Mesenchymal stem cell (in vitro differentiated cells and primary cell): ENCODE results near the gene LYSMD3. TPM values are rescaled to one million over a fixed set of nuclear protein-coding genes. Genes with fewer than 3 reads are reported as not detected.
"Not testable (repeated sequence)": the region's sequence is repeated elsewhere in the genome, so short reads cannot be mapped to it uniquely, and the experiment has no call there.

Source experiments
- DNase-seq: peaks from one replicate; pipeline ENCODE4 v3.0.0-alpha.2; 2013
- H2AFZ ChIP-seq: one replicate; pipeline ENCODE4 v1.6.1; 2013; ENCODE audit warnings: low read depth, mild to moderate bottlenecking, control low read depth, inconsistent platforms, low read length, moderate library complexity
- H2AK5ac ChIP-seq: 2 replicates; pipeline ENCODE4 v1.6.1; 2013; ENCODE audit warnings: low read length, moderate library complexity, mild to moderate bottlenecking, inconsistent platforms; ENCODE audit not compliant: severe bottlenecking
- H2BK120ac ChIP-seq: one replicate; pipeline ENCODE4 v1.6.1; 2013; ENCODE audit warnings: low read depth, mild to moderate bottlenecking, inconsistent platforms, low read length, moderate library complexity
- H2BK12ac ChIP-seq, 2 experiments: one replicate each; pipeline ENCODE4 v1.6.1; 2013; ENCODE audit warnings: inconsistent platforms in 2 of 2, low read length in 2 of 2, mild to moderate bottlenecking in 2 of 2, moderate library complexity in 2 of 2, control low read depth in 1 of 2
- H2BK15ac ChIP-seq: one replicate; pipeline ENCODE4 v1.6.1; 2013; ENCODE audit warnings: mild to moderate bottlenecking, low read depth, inconsistent platforms; ENCODE audit not compliant: poor library complexity, severe bottlenecking
- H2BK5ac ChIP-seq: 2 replicates; pipeline ENCODE4 v1.6.1; 2013; ENCODE audit warnings: low read depth, mild to moderate bottlenecking, low read length, control low read depth, inconsistent platforms; ENCODE audit not compliant: poor library complexity, severe bottlenecking
- H3K14ac ChIP-seq, 2 experiments: one replicate each; pipeline ENCODE4 v1.6.1; 2013; ENCODE audit warnings: inconsistent platforms in 2 of 2, low read length in 2 of 2, control low read depth in 1 of 2, mild to moderate bottlenecking in 1 of 2, moderate library complexity in 1 of 2
- H3K18ac ChIP-seq, 2 experiments: one replicate each; pipeline ENCODE4 v1.6.1; 2013; ENCODE audit warnings: inconsistent platforms in 2 of 2, low read length in 2 of 2, control low read depth in 1 of 2, low read depth in 1 of 2, mild to moderate bottlenecking in 1 of 2
- H3K23ac ChIP-seq, 2 experiments: one replicate each; pipeline ENCODE4 v1.6.1; 2013; ENCODE audit warnings: inconsistent platforms in 2 of 2, low read length in 2 of 2, mild to moderate bottlenecking in 2 of 2, moderate library complexity in 2 of 2, control low read depth in 1 of 2
- H3K27ac ChIP-seq: 2 replicates; pipeline ENCODE4 v1.5.1; 2013; ENCODE audit warnings: mild to moderate bottlenecking, moderate library complexity, low read length, control low read depth, inconsistent platforms; ENCODE audit not compliant: poor library complexity, severe bottlenecking
- H3K27me3 ChIP-seq, 2 experiments: 2 replicates each; pipeline versions ENCODE4 v1.6.1 to v1.7.0; 2013; ENCODE audit warnings: low read length in 2 of 2, mild to moderate bottlenecking in 2 of 2, moderate library complexity in 2 of 2, control low read depth in 1 of 2, inconsistent platforms in 1 of 2; ENCODE audit not compliant: control insufficient read depth in 1 of 2, insufficient read depth in 1 of 2
- H3K36me3 ChIP-seq, 2 experiments: 2 replicates each; pipeline versions ENCODE4 v1.6.1 to v1.7.0; 2013; ENCODE audit warnings: low read length in 2 of 2, control low read depth in 1 of 2, inconsistent platforms in 1 of 2, low read depth in 1 of 2, mild to moderate bottlenecking in 1 of 2; ENCODE audit not compliant: insufficient read depth in 2 of 2, control insufficient read depth in 1 of 2
- H3K4ac ChIP-seq, 2 experiments: one replicate each; pipeline ENCODE4 v1.6.1; 2013; ENCODE audit warnings: inconsistent platforms in 2 of 2, low read length in 2 of 2, mild to moderate bottlenecking in 2 of 2, moderate library complexity in 2 of 2, control low read depth in 1 of 2, low read depth in 1 of 2
- H3K4me1 ChIP-seq: 2 replicates; pipeline ENCODE4 v1.6.1; 2013; ENCODE audit warnings: low read depth, low read length, control low read depth; ENCODE audit not compliant: control insufficient read depth, insufficient read depth
- H3K4me2 ChIP-seq: 2 replicates; pipeline ENCODE4 v1.6.1; 2013; ENCODE audit warnings: low read length, mild to moderate bottlenecking, inconsistent platforms; ENCODE audit not compliant: poor library complexity, severe bottlenecking
- H3K4me3 ChIP-seq, 2 experiments: 2 replicates each; pipeline versions ENCODE4 v1.5.1 to v1.7.0; 2013; ENCODE audit warnings: low read length in 2 of 2, mild to moderate bottlenecking in 2 of 2, control low read depth in 1 of 2, low read depth in 1 of 2; ENCODE audit not compliant: insufficient read depth in 1 of 2
- H3K79me1 ChIP-seq: replicated peaks from 2 replicates; pipeline ENCODE4 v1.6.1; 2013; ENCODE audit warnings: mild to moderate bottlenecking, control low read depth, low read length, inconsistent platforms; ENCODE audit not compliant: poor library complexity, severe bottlenecking
- H3K9ac ChIP-seq: 2 replicates; pipeline ENCODE4 v1.7.0; 2013; ENCODE audit warnings: mild to moderate bottlenecking, low read length, moderate library complexity
- H3K9me3 ChIP-seq: 2 replicates; pipeline ENCODE4 v1.7.0; 2013; ENCODE audit warnings: mild to moderate bottlenecking, low read length; ENCODE audit not compliant: control insufficient read depth
- H4K8ac ChIP-seq: one replicate; pipeline ENCODE4 v1.6.1; 2013; ENCODE audit warnings: inconsistent platforms, mild to moderate bottlenecking, low read length, moderate library complexity
- H4K91ac ChIP-seq: one replicate; pipeline ENCODE4 v1.6.1; 2013; ENCODE audit warnings: mild to moderate bottlenecking, low read length, inconsistent platforms
- WGBS: methylation state at CpG from one replicate; pipeline ENCODE4 v1.1.7; 2013; ENCODE audit warnings: mixed read lengths; 5-methylcytosine and 5-hydroxymethylcytosine counted together
- polyA plus RNA-seq, 2 experiments: library from polyadenylated mRNA; stranded (reverse); fragments of 200-250 nt; gene quantifications; one replicate each; pipeline ENCODE4 v1.2.3, GENCODE V29; 2013

Gene LYSMD3
- 20.8 TPM for polyA plus RNA-seq (2013, experiment 1 of 2)
- polyA plus RNA-seq (2013, experiment 2 of 2), result 22.0 TPM

- peak within 1 kb of the TSS; percentile 96 to 98 for H3K18ac ChIP-seq
- H3K4me1 ChIP-seq, result no peaks in the 10 kb centered on the region
- H2BK120ac ChIP-seq, result peak within 1 kb of the TSS; percentile 67
- WGBS, result under 1% methylated on average over 50 of the region's 64 CpGs
- peak; percentile 96 for DNase-seq
- H3K36me3 ChIP-seq, result peaks cover 4 to 7% of the 10 kb centered on the region in 2 experiments
- H3K9me3 ChIP-seq, result no peaks in the 10 kb centered on the region
- H3K4me3 ChIP-seq, result peak within 1 kb of the TSS; percentile 90 to 97
- peaks cover 3% of the 10 kb centered on the region for H3K79me1 ChIP-seq
- peak within 1 kb of the TSS; percentile 97 for H4K8ac ChIP-seq
- peak within 1 kb of the TSS; percentile 94 for H4K91ac ChIP-seq
- peaks cover 0 to 6% of the 10 kb centered on the region in 2 experiments for H3K27me3 ChIP-seq
- peak within 1 kb of the TSS; percentile 78 for H3K4me2 ChIP-seq
- peak within 1 kb of the TSS; percentile 92 for H2AFZ ChIP-seq
- peak within 1 kb of the TSS; percentile 28 to 74 for H2BK12ac ChIP-seq
- no peak within 1 kb of the TSS for H2AK5ac ChIP-seq
- H3K23ac ChIP-seq, result peak within 1 kb of the TSS; percentile 23 to 94
- peak within 1 kb of the TSS; percentile 86 for H3K27ac ChIP-seq
- peak within 1 kb of the TSS; percentile 89 to 97 for H3K4ac ChIP-seq
- no peak within 1 kb of the TSS for H2BK5ac ChIP-seq
- H3K14ac ChIP-seq, result peak within 1 kb of the TSS; percentile 39 to 98
- peak within 1 kb of the TSS; percentile 90 for H2BK15ac ChIP-seq
- H3K9ac ChIP-seq, result peak within 1 kb of the TSS; percentile 95
Measured at GRCh38 chr5:90529194-90529938, at the start of gene LYSMD3. Gene LYSMD3 (minus strand): TSS chr5:90529584. CDS start chr5:90525289, 4,295 bp downstream.

- WGBS, result 71% methylated on average over 1 of the region's 3 CpGs
- not testable (repeated sequence) for H2BK5ac ChIP-seq, H2BK15ac ChIP-seq
Measured at GRCh38 chr5:90576566-90576965, 47.2 kb upstream of the LYSMD3 start.

GRCh38 chr5:90575712-90576111 is 46.3 kb upstream of the LYSMD3 start:
- H3K36me3 ChIP-seq, result no peaks in the 10 kb centered on the region
- no peak overlapping the region for H3K27ac ChIP-seq
- H3K18ac ChIP-seq, result no peak overlapping the region
- no peak overlapping the region for H4K8ac ChIP-seq
- H4K91ac ChIP-seq, result no peak overlapping the region
- H2AK5ac ChIP-seq, result no peak overlapping the region
- no peak overlapping the region for H2BK120ac ChIP-seq
- no peaks in the 10 kb centered on the region for H3K4me1 ChIP-seq
- H3K9ac ChIP-seq, result no peak overlapping the region
- H2BK5ac ChIP-seq, result no peak overlapping the region
- H3K27me3 ChIP-seq, result no peaks in the 10 kb centered on the region
- H3K4me2 ChIP-seq, result no peak overlapping the region
- no peak overlapping the region for H3K23ac ChIP-seq
- no peaks in the 10 kb centered on the region for H3K79me1 ChIP-seq
- H3K9me3 ChIP-seq, result peaks cover 4% of the 10 kb centered on the region
- H2BK12ac ChIP-seq, result no peak overlapping the region
- H3K4ac ChIP-seq, result no peak overlapping the region
- no peak overlapping the region for H3K14ac ChIP-seq
- no peak overlapping the region for H2AFZ ChIP-seq
- H3K4me3 ChIP-seq, result no peak overlapping the region
- WGBS, result 79% methylated on average over 4 of the region's 5 CpGs
- no peak overlapping the region for H2BK15ac ChIP-seq
- no peak for DNase-seq

More at GRCh38 chr5:90576566-90576965, 47.2 kb upstream of the LYSMD3 start:
- not testable (repeated sequence) for H3K79me1 ChIP-seq, H3K4me2 ChIP-seq, DNase-seq, H3K36me3 ChIP-seq, H2BK120ac ChIP-seq, H4K91ac ChIP-seq, H3K4me3 ChIP-seq, H3K4me1 ChIP-seq, H3K14ac ChIP-seq, H3K27me3 ChIP-seq, H3K4ac ChIP-seq, H4K8ac ChIP-seq, H3K18ac ChIP-seq, H3K23ac ChIP-seq, H2AFZ ChIP-seq, H3K9ac ChIP-seq, H3K9me3 ChIP-seq, H2BK12ac ChIP-seq, H2AK5ac ChIP-seq, H3K27ac ChIP-seq

- H4K8ac ChIP-seq, result no peak overlapping the region
- no peak overlapping the region for H2AK5ac ChIP-seq
- DNase-seq, result no peak
- H3K4me2 ChIP-seq, result no peak overlapping the region
- no peak overlapping the region for H2BK5ac ChIP-seq
- H3K9me3 ChIP-seq, result peaks cover 5% of the 10 kb centered on the region
- no peaks in the 10 kb centered on the region for H3K27me3 ChIP-seq
- no peak overlapping the region for H2BK120ac ChIP-seq
- H3K79me1 ChIP-seq, result no peaks in the 10 kb centered on the region
- no peaks in the 10 kb centered on the region for H3K4me1 ChIP-seq
- H2BK15ac ChIP-seq, result no peak overlapping the region
- H3K4ac ChIP-seq, result no peak overlapping the region
- no peak overlapping the region for H4K91ac ChIP-seq
- H3K36me3 ChIP-seq, result no peaks in the 10 kb centered on the region
- H3K27ac ChIP-seq, result no peak overlapping the region
- H3K9ac ChIP-seq, result no peak overlapping the region
- no peak overlapping the region for H2BK12ac ChIP-seq
- H3K23ac ChIP-seq, result no peak overlapping the region
- H3K18ac ChIP-seq, result no peak overlapping the region
- H2AFZ ChIP-seq, result no peak overlapping the region
- 100% methylated on average over 1 of the region's 1 CpG for WGBS
- no peak overlapping the region for H3K14ac ChIP-seq
- H3K4me3 ChIP-seq, result no peak overlapping the region
Measured at GRCh38 chr5:90571147-90571773, 41.9 kb upstream of the LYSMD3 start.
